Amygdala (tissue), 56 donors: ENCODE results near the gene LGALS12.
"Not testable (repeated sequence)": the region's sequence is repeated elsewhere in the genome, so short reads cannot be mapped to it uniquely, and the experiment has no call there.

Source experiments
- DNase-seq, 56 donors: peaks; one replicate each; lab custom pipeline; 2025; lab: John Stamatoyannopoulos, UW

Gene LGALS12

GRCh38 chr11:63504054-63504453, 1.8 kb upstream of the LGALS12 start:
- DNase-seq, result no peak

GRCh38 chr11:63504933-63505586, 824 bp upstream of the LGALS12 start:
- DNase-seq, result peak in 21 of 56 donors; percentile 14 to 59 (median 37)

GRCh38 chr11:63506876-63507275, 992 bp downstream of the LGALS12 start:
- no peak for DNase-seq

- no peak for DNase-seq
Observed at GRCh38 chr11:63507511-63507910, 1.6 kb downstream of the LGALS12 start.

- DNase-seq, result peak in 47 of 56 donors; percentile 21 to 84 (median 59)
Observed at GRCh38 chr11:63508009-63508408, 2.1 kb downstream of the LGALS12 start.

GRCh38 chr11:63508745-63509144, 2.9 kb downstream of the LGALS12 start:
- no peak for DNase-seq

GRCh38 chr11:63510360-63511047, 4.6 kb downstream of the LGALS12 start:
- DNase-seq, result peak in 52 of 56 donors; percentile 44 to 95 (median 78)

- DNase-seq, result peak in 13 of 56 donors; percentile 11 to 54 (median 35)
Observed at GRCh38 chr11:63511048-63511748, 5.3 kb downstream of the LGALS12 start.

- no peak for DNase-seq
Observed at GRCh38 chr11:63512816-63513215, 6.9 kb downstream of the LGALS12 start.

GRCh38 chr11:63516109-63516508, 10.2 kb downstream of the LGALS12 start:
- DNase-seq, result no peak

- no peak for DNase-seq
Observed at GRCh38 chr11:63517156-63517555, 11.3 kb downstream of the LGALS12 start.

- no peak for DNase-seq
Observed at GRCh38 chr11:63518548-63518947, 12.7 kb downstream of the LGALS12 start.

GRCh38 chr11:63520606-63521170, 14.8 kb downstream of the LGALS12 start:
- no peak for DNase-seq

GRCh38 chr11:63521896-63522295, 16.0 kb downstream of the LGALS12 start:
- no peak for DNase-seq

- no peak for DNase-seq
Observed at GRCh38 chr11:63523151-63523550, 17.3 kb downstream of the LGALS12 start.

- no peak for DNase-seq
Observed at GRCh38 chr11:63527667-63528066, 21.8 kb downstream of the LGALS12 start.

GRCh38 chr11:63528156-63528555, 22.3 kb downstream of the LGALS12 start:
- DNase-seq, result not testable (repeated sequence)

- DNase-seq, result not testable (repeated sequence)
Observed at GRCh38 chr11:63528729-63529278, 22.9 kb downstream of the LGALS12 start.

GRCh38 chr11:63529373-63529772, 23.5 kb downstream of the LGALS12 start:
- not testable (repeated sequence) for DNase-seq

- DNase-seq, result peak in 26 of 56 donors; percentile 15 to 70 (median 38)
Observed at GRCh38 chr11:63530021-63530420, 24.1 kb downstream of the LGALS12 start.
